Measurements from ENCODE around the gene BEX4. TPM values are rescaled to one million over a fixed set of nuclear protein-coding genes. Genes with fewer than 3 reads are reported as not detected.

BEX4 gene, protein sequence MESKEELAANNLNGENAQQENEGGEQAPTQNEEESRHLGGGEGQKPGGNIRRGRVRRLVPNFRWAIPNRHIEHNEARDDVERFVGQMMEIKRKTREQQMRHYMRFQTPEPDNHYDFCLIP
- not detected in 2 replicates for total RNA-seq (2016; rRNA removed; fragmentation: Illumina TruSeq; extraction: Trizol)
- total RNA-seq (2016; cell fraction: cytosol; rRNA removed; fragmentation: Illumina TruSeq; extraction: Trizol; ENCODE audit: low read depth) = not detected in 2 replicates
- total RNA-seq (2016; cell fraction: insoluble cytoplasmic fraction; rRNA removed; fragmentation: Illumina TruSeq; extraction: Trizol) = not detected in 2 replicates
- not detected in 2 replicates for total RNA-seq (2016; cell fraction: membrane; rRNA removed; fragmentation: Illumina TruSeq; extraction: Trizol)
- not detected in 2 replicates for total RNA-seq (2016; cell fraction: nucleus; rRNA removed; fragmentation: Illumina TruSeq; extraction: Trizol)
- not detected in 2 replicates for polyA plus RNA-seq (2011; rRNA removed)
- polyA plus RNA-seq (2011; cell fraction: cytosol; rRNA removed) = 0.05 TPM in 1 of 2 replicates, not detected in the other
- polyA plus RNA-seq (2011; cell fraction: nucleus; rRNA removed) = not detected in 2 replicates
- not detected in 2 replicates for polyA plus RNA-seq (2012)
- polyA plus RNA-seq (2016; cell fraction: cytosol; fragmentation: Illumina TruSeq; extraction: Trizol; ENCODE audit: low read depth) = not detected in 2 replicates
- polyA plus RNA-seq (2016; cell fraction: insoluble cytoplasmic fraction; fragmentation: Illumina TruSeq; extraction: Trizol; ENCODE audit: low read depth) = not detected in 2 replicates
- not detected in 2 replicates for polyA plus RNA-seq (2016; cell fraction: membrane; fragmentation: Illumina TruSeq; extraction: Trizol; ENCODE audit: low read depth)
- polyA plus RNA-seq (2016; cell fraction: nucleus; fragmentation: Illumina TruSeq; extraction: Trizol; ENCODE audit: insufficient read depth, low read depth) = not detected in 2 replicates
- polyA minus RNA-seq (2011; rRNA and poly(A)+ RNA removed; ENCODE audit: low replicate concordance) = not detected in 2 replicates
- polyA minus RNA-seq (2011; cell fraction: cytosol; rRNA and poly(A)+ RNA removed) = not detected in 2 replicates
- polyA minus RNA-seq (2011; cell fraction: nucleus; rRNA and poly(A)+ RNA removed) = not detected in 2 replicates
- not detected for Bru-seq, nascent RNA
- not detected for BruChase-seq, experiment 1, labeled RNA remaining after a 6-hour chase
- not detected for BruChase-seq, experiment 2, labeled RNA remaining after a 2-hour chase
- long read RNA-seq, experiment 1 = 0 reads
- long read RNA-seq, experiment 2 = 0 reads

DNA sequence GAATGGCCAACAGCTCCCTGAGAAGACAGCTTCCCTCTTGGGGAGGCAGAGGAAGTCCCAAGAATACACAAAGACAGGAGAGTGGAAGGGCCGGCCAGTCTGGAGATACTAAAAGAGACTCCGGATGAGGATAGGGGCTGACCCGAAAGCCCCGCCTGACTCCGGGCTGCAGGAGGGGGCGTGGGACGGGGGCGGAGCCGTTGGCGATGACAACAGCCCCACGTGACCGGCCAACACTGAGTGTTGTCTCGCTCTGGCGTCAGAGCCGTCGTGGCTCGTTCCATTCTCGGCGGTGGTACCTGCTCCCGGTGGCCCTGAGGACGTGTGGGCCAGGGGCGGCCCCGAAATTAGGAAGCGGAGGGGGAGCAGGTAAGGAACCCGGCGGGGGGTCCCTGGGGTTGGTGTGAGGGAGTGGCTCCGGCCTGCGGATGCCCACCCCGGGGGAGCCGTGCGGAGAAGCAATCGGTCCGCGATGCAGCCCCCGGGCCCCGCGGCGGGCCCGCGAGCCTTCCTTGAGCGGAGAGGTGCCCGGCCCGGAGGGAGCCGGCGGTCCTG, at the start of gene BEX4:
BEX4 (plus strand) TSS at position 239 of the 555 bp plus-strand sequence. CDS start 1,046 bp downstream, outside the sequence.
- no peak within 1 kb of the TSS for H3K9ac ChIP-seq (ENCODE audit: insufficient read depth, low read depth, low read length)

More for the DNA sequence above, at the start of gene BEX4:
- Histone ChIP-seq H3K4me1 (ENCODE audit: insufficient read depth, low read length) (no peaks in the 10 kb centered on the region), H3K9me3 (ENCODE audit: low read length) (no peaks in the 10 kb centered on the region), H3K4me2 (ENCODE audit: low read depth, low read length) (no peak within 1 kb of the TSS), H3K27me3 (ENCODE audit: control insufficient read depth in 1 of 2, insufficient read depth in 2 of 2, low read length in 2 of 2) (no peaks in the 10 kb centered on the region), H3K79me2 (ENCODE audit: insufficient read depth, low read length) (no peaks in the 10 kb centered on the region), H3K4me3 (replicated peaks in 1 of 3; ENCODE audit: insufficient read depth in 1 of 3, low read depth in 2 of 3, low read length in 3 of 3) (no peak within 1 kb of the TSS), H4K20me1 (ENCODE audit: insufficient read depth, low read length) (no peaks in the 10 kb centered on the region), H3K36me3 (replicated peaks in 1 of 2; ENCODE audit: control insufficient read depth in 1 of 2, insufficient read depth in 2 of 2, low read length in 2 of 2) (no peaks in the 10 kb centered on the region), H2AFZ (ENCODE audit: low read length) (no peak within 1 kb of the TSS), H3K27ac (ENCODE audit: extremely low read length, insufficient read depth, low read length) (no peak within 1 kb of the TSS)
- in situ Hi-C loops (cut with HindIII; ENCODE audit: extremely low pct_ligation_motif_present, low pct_unique_long_range_greater_than_20kb) = loop anchor here (25.0 kb wide), 1 partner anchor 247 kb away; no protein-coding TSS in a partner anchor
- no peak for DNase-seq (ENCODE audit: low spot score)
- no CpG with 5 or more reads among the region's 45 CpGs for WGBS (ENCODE audit: low lambda C conversion rate)
- no peak for ATAC-seq
- POLR2A ChIA-PET = no interaction called here
- CTCF ChIA-PET (ENCODE audit: low intra/inter-chr PET ratio, low total read pairs) = no interaction called here
- BruUV-seq (replicated peaks) = no TSS peak
- TF ChIP-seq ZNF205 (CRISPR knock-in tag; IDR thresholded peaks at IDR 0.05) (no peak), ZNF841 (CRISPR knock-in tag; IDR thresholded peaks at IDR 0.05; ENCODE audit: borderline replicate concordance) (no peak), EED (CRISPR knock-in tag; IDR thresholded peaks at IDR 0.05) (no peak), RXRB (CRISPR knock-in tag; IDR thresholded peaks at IDR 0.05; ENCODE audit: borderline replicate concordance) (no peak)
- TF ChIP-seq, protein P1, sequence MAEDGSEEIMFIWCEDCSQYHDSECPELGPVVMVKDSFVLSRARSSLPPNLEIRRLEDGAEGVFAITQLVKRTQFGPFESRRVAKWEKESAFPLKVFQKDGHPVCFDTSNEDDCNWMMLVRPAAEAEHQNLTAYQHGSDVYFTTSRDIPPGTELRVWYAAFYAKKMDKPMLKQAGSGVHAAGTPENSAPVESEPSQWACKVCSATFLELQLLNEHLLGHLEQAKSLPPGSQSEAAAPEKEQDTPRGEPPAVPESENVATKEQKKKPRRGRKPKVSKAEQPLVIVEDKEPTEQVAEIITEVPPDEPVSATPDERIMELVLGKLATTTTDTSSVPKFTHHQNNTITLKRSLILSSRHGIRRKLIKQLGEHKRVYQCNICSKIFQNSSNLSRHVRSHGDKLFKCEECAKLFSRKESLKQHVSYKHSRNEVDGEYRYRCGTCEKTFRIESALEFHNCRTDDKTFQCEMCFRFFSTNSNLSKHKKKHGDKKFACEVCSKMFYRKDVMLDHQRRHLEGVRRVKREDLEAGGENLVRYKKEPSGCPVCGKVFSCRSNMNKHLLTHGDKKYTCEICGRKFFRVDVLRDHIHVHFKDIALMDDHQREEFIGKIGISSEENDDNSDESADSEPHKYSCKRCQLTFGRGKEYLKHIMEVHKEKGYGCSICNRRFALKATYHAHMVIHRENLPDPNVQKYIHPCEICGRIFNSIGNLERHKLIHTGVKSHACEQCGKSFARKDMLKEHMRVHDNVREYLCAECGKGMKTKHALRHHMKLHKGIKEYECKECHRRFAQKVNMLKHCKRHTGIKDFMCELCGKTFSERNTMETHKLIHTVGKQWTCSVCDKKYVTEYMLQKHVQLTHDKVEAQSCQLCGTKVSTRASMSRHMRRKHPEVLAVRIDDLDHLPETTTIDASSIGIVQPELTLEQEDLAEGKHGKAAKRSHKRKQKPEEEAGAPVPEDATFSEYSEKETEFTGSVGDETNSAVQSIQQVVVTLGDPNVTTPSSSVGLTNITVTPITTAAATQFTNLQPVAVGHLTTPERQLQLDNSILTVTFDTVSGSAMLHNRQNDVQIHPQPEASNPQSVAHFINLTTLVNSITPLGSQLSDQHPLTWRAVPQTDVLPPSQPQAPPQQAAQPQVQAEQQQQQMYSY (CRISPR knock-in tag; IDR thresholded peaks at IDR 0.05) = no peak
- TF ChIP-seq, protein P2, sequence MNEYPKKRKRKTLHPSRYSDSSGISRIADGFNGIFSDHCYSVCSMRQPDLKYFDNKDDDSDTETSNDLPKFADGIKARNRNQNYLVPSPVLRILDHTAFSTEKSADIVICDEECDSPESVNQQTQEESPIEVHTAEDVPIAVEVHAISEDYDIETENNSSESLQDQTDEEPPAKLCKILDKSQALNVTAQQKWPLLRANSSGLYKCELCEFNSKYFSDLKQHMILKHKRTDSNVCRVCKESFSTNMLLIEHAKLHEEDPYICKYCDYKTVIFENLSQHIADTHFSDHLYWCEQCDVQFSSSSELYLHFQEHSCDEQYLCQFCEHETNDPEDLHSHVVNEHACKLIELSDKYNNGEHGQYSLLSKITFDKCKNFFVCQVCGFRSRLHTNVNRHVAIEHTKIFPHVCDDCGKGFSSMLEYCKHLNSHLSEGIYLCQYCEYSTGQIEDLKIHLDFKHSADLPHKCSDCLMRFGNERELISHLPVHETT (CRISPR knock-in tag; conservative IDR thresholded peaks at IDR 0.05) = no peak
- intact Hi-C loops (cut with micrococcal nuclease; ENCODE audit: unreplicated experiment) = no loop called here
- no peak for FAIRE-seq
